Sigmoid colon (tissue), 7 donors: ENCODE results near the gene SEC24C. TPM values are rescaled to one million over a fixed set of nuclear protein-coding genes. Genes with fewer than 3 reads are reported as not detected.
"Not testable (repeated sequence)": the region's sequence is repeated elsewhere in the genome, so short reads cannot be mapped to it uniquely, and the experiment has no call there.

ENCODE experiments used
- DNase-seq: peaks from one replicate; pipeline ENCODE4 v3.0.0-alpha.2; 2019
- H3K27ac ChIP-seq, 4 donors: fragments of 200-600 bp; sonication (generic); one replicate each; pipeline ENCODE4 v1.5.1; 2016 to 2019; ENCODE audit warnings: mild to moderate bottlenecking in 1 of 4
- H3K27me3 ChIP-seq, 3 donors: fragments of 200-600 bp; sonication (generic); one replicate each; pipeline ENCODE4 v1.5.1; 2019; ENCODE audit warnings: mild to moderate bottlenecking in 1 of 3
- H3K36me3 ChIP-seq, 4 donors: fragments of 200-600 bp; sonication (generic); one replicate each; pipeline ENCODE4 v1.5.1; 2016 to 2019
- H3K4me1 ChIP-seq, 4 donors: fragments of 200-600 bp; sonication (generic); one replicate each; pipeline ENCODE4 v1.5.1; 2017 to 2019
- H3K4me3 ChIP-seq, 4 donors: fragments of 200-600 bp; sonication (generic); one replicate each; pipeline ENCODE4 v1.5.1; 2017 to 2019; ENCODE audit warnings: mild to moderate bottlenecking in 2 of 4, moderate library complexity in 1 of 4
- H3K9me3 ChIP-seq, 4 donors: fragments of 200-600 bp in 3 of 4; sonication (generic) in 3 of 4; one replicate each; pipeline versions ENCODE4 v1.5.1 to v1.6.1; 2013 to 2019
- EP300 ChIP-seq, 4 donors: sonication (generic); formaldehyde crosslinking; IDR thresholded peaks; one replicate each; pipeline ENCODE4 v1.6.1; 2017; ENCODE audit warnings: antibody characterized with exemption in 4 of 4
- POLR2A ChIP-seq, 2 donors: fragments of 450-650 bp; IDR thresholded peaks; one replicate each; pipeline ENCODE4 v1.6.1; 2016; ENCODE audit warnings: antibody characterized with exemption in 2 of 2, mild to moderate bottlenecking in 2 of 2, moderate library complexity in 2 of 2
- POLR2AphosphoS5 ChIP-seq, 4 donors: sonication (generic); formaldehyde crosslinking; IDR thresholded peaks; one replicate each; pipeline ENCODE4 v1.6.1; 2017; ENCODE audit warnings: antibody characterized with exemption in 4 of 4
- WGBS, 2 donors: extraction: QIAGEN DNeasy Blood & Tissue Kit; methylation state at CpG; one replicate each; pipeline ENCODE4 v1.1.7; 2013; 5-methylcytosine and 5-hydroxymethylcytosine counted together
- intact Hi-C: fragments of 100-400 bp; cut with DNase I; formaldehyde crosslinking; loops from one replicate; pipeline ENCODE4 v1.15.1; 2023
- polyA plus RNA-seq, 3 donors: library from polyadenylated mRNA; stranded (reverse); fragments of 200-250 nt; gene quantifications; one replicate each; pipeline ENCODE4 v1.2.3, GENCODE V29; 2013
- total RNA-seq, 4 donors: library from RNA; depleted of rRNA; stranded (reverse); fragments of >200 nt; gene quantifications; one replicate each; pipeline ENCODE4 v1.1.0, GENCODE V29; 2016
- TF ChIP-seq, protein P1 (sequence below), 4 experiments: fragments of 450-650 bp in 3 of 4; fragments of 200-600 bp in 1 of 4; IDR thresholded peaks; one replicate each; pipeline ENCODE4 v1.5.1; 2016 to 2019; ENCODE audit warnings: antibody characterized with exemption in 4 of 4, mild to moderate bottlenecking in 3 of 4, moderate library complexity in 2 of 4
- donor health status: healthy with polysubstance abuse.
- donor health status: Bipolar disorder and iron deficiency.
- donor health status: healthy.

The SEC24C gene
- total and polyA plus RNA-seq, 7 donors = 25.2 to 52.3 (median 37.5) TPM

- H3K9me3 ChIP-seq, H3K4me3 ChIP-seq, intact Hi-C loops, H3K27ac ChIP-seq, DNase-seq, H3K4me1 ChIP-seq, H3K27me3 ChIP-seq: not testable (repeated sequence)
- 90 to 91% methylated on average over 3 of the region's 3 CpGs for WGBS, 2 donors
- peaks cover 0 to 65% (median 10%) of the 10 kb centered on the region in 4 donors for H3K36me3 ChIP-seq
Observed at GRCh38 chr10:73713912-73714311, 30.3 kb upstream of the SEC24C start.

- DNase-seq, H3K4me1 ChIP-seq, H3K4me3 ChIP-seq, H3K27me3 ChIP-seq, intact Hi-C loops, H3K9me3 ChIP-seq, H3K27ac ChIP-seq: not testable (repeated sequence)
- H3K36me3 ChIP-seq = peaks cover 0 to 69% (median 13%) of the 10 kb centered on the region in 4 donors
- 39 to 66% methylated on average over 3 of the region's 3 CpGs for WGBS, 2 donors
Observed at GRCh38 chr10:73714483-73714882, 29.7 kb upstream of the SEC24C start.

DNA sequence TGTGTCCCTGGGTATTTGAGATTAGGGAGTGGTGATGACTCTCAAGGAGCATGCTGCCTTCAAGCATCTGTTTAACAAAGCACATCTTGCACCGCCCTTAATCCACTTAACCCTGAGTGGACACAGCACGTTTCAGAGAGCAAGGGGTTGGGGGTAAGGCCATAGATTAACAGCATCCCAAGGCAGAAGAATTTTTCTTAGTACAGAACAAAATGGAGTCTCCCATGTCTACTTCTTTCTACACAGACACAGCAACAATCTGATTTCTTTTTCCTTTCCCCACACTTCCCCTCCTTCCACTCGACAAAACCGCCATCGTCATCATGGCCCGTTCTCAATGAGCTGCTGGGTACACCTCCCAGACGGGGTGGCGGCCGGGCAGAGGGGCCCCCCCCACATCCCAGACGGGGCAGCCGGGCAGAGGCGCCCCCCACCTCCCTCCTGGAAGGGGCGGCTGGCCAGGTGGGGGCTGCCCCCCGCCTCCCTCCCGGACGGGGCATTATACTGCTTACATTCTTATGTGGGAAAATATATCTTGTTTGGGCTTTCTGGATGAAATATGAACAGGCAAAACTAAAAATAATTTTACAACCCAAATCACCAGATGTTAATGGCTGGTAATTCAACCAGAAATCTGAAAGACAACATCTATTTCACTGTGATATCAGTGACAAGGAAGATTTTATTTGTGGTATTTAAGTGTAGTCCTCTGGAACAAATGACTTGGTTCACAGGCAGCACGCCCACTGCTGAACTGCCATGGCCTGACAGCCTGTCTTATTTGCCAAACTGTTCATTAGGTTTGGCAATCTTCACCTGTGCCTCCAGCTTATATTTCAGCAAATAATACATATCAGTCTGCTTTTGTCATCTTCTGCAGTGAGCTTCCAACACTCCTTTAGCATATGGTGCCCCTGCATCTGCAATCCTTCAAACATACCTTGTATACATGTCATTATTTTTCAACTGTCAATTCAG is 28.7 kb upstream of the SEC24C start:
- H3K27ac ChIP-seq, H3K4me3 ChIP-seq, H3K27me3 ChIP-seq, H3K4me1 ChIP-seq, H3K9me3 ChIP-seq, DNase-seq, intact Hi-C loops: not testable (repeated sequence)
- peaks cover 4 to 70% (median 18%) of the 10 kb centered on the region in 4 donors for H3K36me3 ChIP-seq
- 93 to 94% methylated on average over 17 of the region's 17 CpGs for WGBS, 2 donors

GRCh38 chr10:73716251-73716650 is 27.9 kb upstream of the SEC24C start:
- intact Hi-C loops = no loop called here
- Histone ChIP-seq H3K27ac (no peak overlapping the region), H3K4me1 (no peaks in the 10 kb centered on the region), H3K4me3 (no peak overlapping the region), H3K27me3 (no peaks in the 10 kb centered on the region), H3K36me3 (peaks cover 4 to 73% (median 23%) of the 10 kb centered on the region in 4 donors), H3K9me3 (no peaks in the 10 kb centered on the region)
- TF ChIP-seq, protein P1, sequence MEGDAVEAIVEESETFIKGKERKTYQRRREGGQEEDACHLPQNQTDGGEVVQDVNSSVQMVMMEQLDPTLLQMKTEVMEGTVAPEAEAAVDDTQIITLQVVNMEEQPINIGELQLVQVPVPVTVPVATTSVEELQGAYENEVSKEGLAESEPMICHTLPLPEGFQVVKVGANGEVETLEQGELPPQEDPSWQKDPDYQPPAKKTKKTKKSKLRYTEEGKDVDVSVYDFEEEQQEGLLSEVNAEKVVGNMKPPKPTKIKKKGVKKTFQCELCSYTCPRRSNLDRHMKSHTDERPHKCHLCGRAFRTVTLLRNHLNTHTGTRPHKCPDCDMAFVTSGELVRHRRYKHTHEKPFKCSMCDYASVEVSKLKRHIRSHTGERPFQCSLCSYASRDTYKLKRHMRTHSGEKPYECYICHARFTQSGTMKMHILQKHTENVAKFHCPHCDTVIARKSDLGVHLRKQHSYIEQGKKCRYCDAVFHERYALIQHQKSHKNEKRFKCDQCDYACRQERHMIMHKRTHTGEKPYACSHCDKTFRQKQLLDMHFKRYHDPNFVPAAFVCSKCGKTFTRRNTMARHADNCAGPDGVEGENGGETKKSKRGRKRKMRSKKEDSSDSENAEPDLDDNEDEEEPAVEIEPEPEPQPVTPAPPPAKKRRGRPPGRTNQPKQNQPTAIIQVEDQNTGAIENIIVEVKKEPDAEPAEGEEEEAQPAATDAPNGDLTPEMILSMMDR (IDR thresholded peaks at IDR 0.05) = no peak
- TF ChIP-seq POLR2AphosphoS5 (IDR thresholded peaks at IDR 0.05) (no peak), POLR2A (IDR thresholded peaks at IDR 0.05) (no peak), EP300 (IDR thresholded peaks at IDR 0.05) (no peak)
- no peak for DNase-seq
- 89 to 95% methylated on average over 1 of the region's 1 CpG for WGBS, 2 donors

- H3K9me3 ChIP-seq = no peaks in the 10 kb centered on the region
- TF ChIP-seq, protein P1 (IDR thresholded peaks at IDR 0.05) = no peak
- peaks cover 4 to 79% (median 23%) of the 10 kb centered on the region in 4 donors for H3K36me3 ChIP-seq
- no peak for DNase-seq
- no peak overlapping the region for H3K4me3 ChIP-seq
- intact Hi-C loops = no loop called here
- no peaks in the 10 kb centered on the region for H3K27me3 ChIP-seq
- no peaks in the 10 kb centered on the region for H3K4me1 ChIP-seq
- 52 to 82% methylated on average over 5 of the region's 5 CpGs for WGBS, 2 donors
- H3K27ac ChIP-seq = peak overlapping the region in 1 of 4 donors; percentile 8
Observed at GRCh38 chr10:73717556-73717955, 26.6 kb upstream of the SEC24C start.

- Histone ChIP-seq H3K27ac (peak overlapping the region in 1 of 4 donors; percentile 37), H3K36me3 (peaks cover 4 to 100% (median 24%) of the 10 kb centered on the region in 4 donors)
- WGBS, 2 donors = 88 to 91% methylated on average over 4 of the region's 4 CpGs
- H3K4me1 ChIP-seq, DNase-seq, H3K4me3 ChIP-seq, intact Hi-C loops, H3K9me3 ChIP-seq, H3K27me3 ChIP-seq: not testable (repeated sequence)
- TF ChIP-seq POLR2AphosphoS5 (IDR thresholded peaks at IDR 0.05) = peak in 1 of 4 donors; percentile 18
Observed at GRCh38 chr10:73720561-73720960, 23.6 kb upstream of the SEC24C start.

DNA sequence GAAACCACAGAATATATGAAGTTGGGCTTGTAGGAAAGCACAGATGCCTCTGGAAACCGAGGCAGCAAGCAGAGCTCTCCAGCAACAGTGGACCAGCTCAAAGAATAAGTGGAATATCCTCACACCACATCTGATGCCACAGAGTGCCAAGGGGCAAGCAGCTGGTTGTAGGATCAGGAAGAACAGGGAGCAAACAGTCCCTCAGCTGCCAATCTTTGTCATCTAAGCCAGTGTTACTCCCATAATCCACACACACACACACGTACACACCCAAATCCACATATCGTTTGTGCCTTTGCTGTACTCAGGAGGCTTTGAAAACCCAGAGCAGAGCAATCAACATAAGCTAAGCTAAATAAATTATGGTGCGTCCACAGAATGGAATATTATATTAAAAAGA is 20.7 kb upstream of the SEC24C start:
- no peaks in the 10 kb centered on the region for H3K27me3 ChIP-seq
- TF ChIP-seq EP300 (IDR thresholded peaks at IDR 0.05) (no peak), POLR2AphosphoS5 (IDR thresholded peaks at IDR 0.05) (no peak)
- WGBS, 2 donors = 68 to 81% methylated on average over 4 of the region's 4 CpGs
- no peak overlapping the region for H3K27ac ChIP-seq
- no peak overlapping the region for H3K4me3 ChIP-seq
- H3K36me3 ChIP-seq = peaks cover 4 to 93% (median 30%) of the 10 kb centered on the region in 4 donors
- H3K4me1 ChIP-seq = no peaks in the 10 kb centered on the region
- H3K9me3 ChIP-seq = no peaks in the 10 kb centered on the region
- intact Hi-C loops = no loop called here
- DNase-seq = no peak

- intact Hi-C loops, DNase-seq: not testable (repeated sequence)
- peak overlapping the region; percentile 58 to 91 (median 74) for H3K4me3 ChIP-seq
Observed at GRCh38 chr10:73729781-73730152, 14.4 kb upstream of the SEC24C start.

More at GRCh38 chr10:73729781-73730152, 14.4 kb upstream of the SEC24C start:
- Histone ChIP-seq H3K4me1 (peaks cover 0 to 44% (median 28%) of the 10 kb centered on the region in 4 donors), H3K36me3 (peaks cover 0 to 58% (median 17%) of the 10 kb centered on the region in 4 donors), H3K27ac (peak overlapping the region; percentile 88 to 94 (median 92))
- H3K27me3 ChIP-seq, H3K9me3 ChIP-seq: not testable (repeated sequence)
- 0% methylated on average over 9 of the region's 9 CpGs for WGBS, 2 donors
